ENCODE data around the gene MYO7A.

DNA sequence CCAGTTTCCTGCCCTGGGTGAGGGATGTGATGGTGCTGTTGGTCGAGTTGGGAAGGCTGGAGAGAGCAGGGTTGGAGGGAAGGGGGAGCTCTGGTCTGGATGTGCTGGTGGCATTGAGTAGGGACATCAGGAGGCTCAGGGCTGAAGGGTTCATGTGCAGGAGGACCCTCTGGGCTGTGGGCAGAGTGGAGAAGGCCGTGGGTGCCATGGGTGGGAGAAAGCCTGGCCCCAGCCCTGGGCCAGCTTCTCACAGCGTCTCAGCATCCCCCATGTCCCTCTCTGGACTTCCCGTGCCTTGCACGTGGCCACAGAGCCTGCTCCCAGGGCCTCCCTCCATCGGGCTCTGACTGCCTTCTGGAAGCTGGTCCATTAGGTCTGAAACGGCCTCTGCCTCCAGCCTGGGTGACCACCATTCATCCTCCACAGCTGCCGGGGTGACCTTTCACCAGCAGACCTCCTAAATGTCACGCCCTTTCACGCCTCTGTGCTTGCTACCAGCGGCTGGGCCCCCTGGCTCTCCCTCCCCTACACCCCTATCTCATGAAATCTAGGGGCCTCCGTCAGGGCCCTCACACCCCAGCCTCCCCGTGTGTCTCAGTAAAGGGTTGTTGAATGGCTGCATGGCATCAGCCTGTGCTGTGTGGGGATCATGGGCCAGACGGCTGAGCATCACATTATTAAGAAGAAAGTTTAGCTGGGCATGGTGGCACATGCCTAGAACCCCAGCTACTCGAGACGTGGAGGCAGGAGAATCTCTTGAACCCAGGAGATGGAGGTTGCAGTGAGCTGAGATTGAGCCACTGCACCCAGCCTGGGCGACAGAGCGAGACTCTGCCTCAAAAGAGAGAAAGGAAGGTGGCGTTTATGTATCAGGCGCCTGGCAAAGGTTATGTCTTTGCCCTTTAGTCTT is 25.5 kb downstream of the MYO7A start:
- TF ChIP-seq, protein P1, sequence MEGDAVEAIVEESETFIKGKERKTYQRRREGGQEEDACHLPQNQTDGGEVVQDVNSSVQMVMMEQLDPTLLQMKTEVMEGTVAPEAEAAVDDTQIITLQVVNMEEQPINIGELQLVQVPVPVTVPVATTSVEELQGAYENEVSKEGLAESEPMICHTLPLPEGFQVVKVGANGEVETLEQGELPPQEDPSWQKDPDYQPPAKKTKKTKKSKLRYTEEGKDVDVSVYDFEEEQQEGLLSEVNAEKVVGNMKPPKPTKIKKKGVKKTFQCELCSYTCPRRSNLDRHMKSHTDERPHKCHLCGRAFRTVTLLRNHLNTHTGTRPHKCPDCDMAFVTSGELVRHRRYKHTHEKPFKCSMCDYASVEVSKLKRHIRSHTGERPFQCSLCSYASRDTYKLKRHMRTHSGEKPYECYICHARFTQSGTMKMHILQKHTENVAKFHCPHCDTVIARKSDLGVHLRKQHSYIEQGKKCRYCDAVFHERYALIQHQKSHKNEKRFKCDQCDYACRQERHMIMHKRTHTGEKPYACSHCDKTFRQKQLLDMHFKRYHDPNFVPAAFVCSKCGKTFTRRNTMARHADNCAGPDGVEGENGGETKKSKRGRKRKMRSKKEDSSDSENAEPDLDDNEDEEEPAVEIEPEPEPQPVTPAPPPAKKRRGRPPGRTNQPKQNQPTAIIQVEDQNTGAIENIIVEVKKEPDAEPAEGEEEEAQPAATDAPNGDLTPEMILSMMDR (IDR thresholded peaks at IDR 0.05): no peak
- no peak for TF ChIP-seq POLR2A (IDR thresholded peaks at IDR 0.05)

All from ovary (tissue), 3 donors.